SK-N-SH (cell line): ENCODE results near the gene NTSR2. TPM values are rescaled to one million over a fixed set of nuclear protein-coding genes. Genes with fewer than 3 reads are reported as not detected.

Experiments used
- CTCF ChIA-PET: fragments of 300-600, 350-600 bp; formaldehyde crosslinking; extraction: SDS; loops from one replicate; lab custom pipeline; 2021; lab: Yijun Ruan, JAX
- POLR2A ChIA-PET: fragments of 350-600 bp; sonication (Branson Sonifier 250); formaldehyde crosslinking; extraction: SDS; loops from one replicate; lab custom pipeline; 2020; ENCODE audit warnings: antibody characterized with exemption, inconsistent platforms; lab: Yijun Ruan, JAX
- DNase-seq: peaks from one replicate; pipeline ENCODE4 v3.0.0; 2012
- H2AFZ ChIP-seq: fragments of 200-600 bp; sonication (generic); 2 replicates; pipeline ENCODE4 v1.8.1; 2016; ENCODE audit warnings: antibody characterized with exemption, mild to moderate bottlenecking, low read depth
- H3F3A ChIP-seq: fragments of 200-600 bp; sonication (generic); replicated peaks from 2 replicates; pipeline ENCODE3; 2016; ENCODE audit warnings: antibody characterized with exemption, mild to moderate bottlenecking; ENCODE audit not compliant: insufficient read depth
- H3K27ac ChIP-seq, 2 experiments: fragments of 200-500 bp in 1 of 2; fragments of 200-600 bp in 1 of 2; sonication (Bioruptor generic) in 1 of 2; sonication (generic), shearing (Covaris generic) in 1 of 2; 2 replicates each; pipeline versions ENCODE4 v1.5.1 to v1.6.1; 2014 to 2016; ENCODE audit warnings: low read depth in 2 of 2, inconsistent platforms in 1 of 2, low read length in 1 of 2, mild to moderate bottlenecking in 1 of 2, mixed read lengths in 1 of 2
- H3K27me3 ChIP-seq: fragments of 200-600 bp; sonication (generic), shearing (Covaris generic); 2 replicates; pipeline ENCODE4 v1.6.1; 2016; ENCODE audit warnings: mixed run types; ENCODE audit not compliant: insufficient read depth
- H3K36me3 ChIP-seq, 2 experiments: fragments of 200-500 bp in 1 of 2; fragments of 200-600 bp in 1 of 2; sonication (Bioruptor generic) in 1 of 2; sonication (generic) in 1 of 2; replicated peaks in 1 of 2; 2 replicates each; pipeline versions ENCODE3 to v1.5.1; 2014 to 2016; ENCODE audit warnings: low read length in 1 of 2, mild to moderate bottlenecking in 1 of 2; ENCODE audit not compliant: insufficient read depth in 2 of 2, control insufficient read depth in 1 of 2
- H3K4me1 ChIP-seq, 2 experiments: fragments of 200-500 bp in 1 of 2; fragments of 200-600 bp in 1 of 2; sonication (Bioruptor generic) in 1 of 2; sonication (generic), shearing (Covaris generic) in 1 of 2; 2 replicates each; pipeline versions ENCODE4 v1.5.1 to v1.6.1; 2014 to 2016; ENCODE audit warnings: low read depth in 1 of 2, low read length in 1 of 2, mixed run types in 1 of 2; ENCODE audit not compliant: insufficient read depth in 2 of 2, control insufficient read depth in 1 of 2
- H3K4me2 ChIP-seq: fragments of 200-600 bp; sonication (generic), shearing (Covaris generic); 2 replicates; pipeline ENCODE4 v1.6.1; 2017; ENCODE audit warnings: mixed run types
- H3K4me3 ChIP-seq, 2 experiments: fragments of 200-500 bp in 1 of 2; fragments of 200-600 bp in 1 of 2; sonication (Bioruptor generic) in 1 of 2; sonication (generic), shearing (Covaris generic) in 1 of 2; 2 replicates each; pipeline versions ENCODE4 v1.5.1 to v1.8.1; 2014 to 2016; ENCODE audit warnings: low read depth in 2 of 2, inconsistent platforms in 1 of 2, low read length in 1 of 2, mild to moderate bottlenecking in 1 of 2, mixed read lengths in 1 of 2, moderate library complexity in 1 of 2
- H3K79me2 ChIP-seq: fragments of 200-600 bp; sonication (generic); 2 replicates; pipeline ENCODE4 v1.8.1; 2017; ENCODE audit warnings: mild to moderate bottlenecking; ENCODE audit not compliant: insufficient read depth
- H3K9ac ChIP-seq: fragments of 200-600 bp; sonication (generic); 2 replicates; pipeline ENCODE4 v1.6.1; 2017; ENCODE audit warnings: mixed run types
- H3K9me2 ChIP-seq: fragments of 200-600 bp; sonication (generic); 2 replicates; pipeline ENCODE4 v1.6.1; 2017; ENCODE audit warnings: mixed run types
- H3K9me3 ChIP-seq: fragments of 200-600 bp; sonication (generic); 2 replicates; pipeline ENCODE4 v1.6.1; 2017; ENCODE audit warnings: mixed run types, mild to moderate bottlenecking, moderate library complexity
- H4K20me1 ChIP-seq: fragments of 200-600 bp; sonication (generic); 2 replicates; pipeline ENCODE4 v1.6.1; 2017; ENCODE audit warnings: mild to moderate bottlenecking, mixed run types; ENCODE audit not compliant: insufficient read depth
- CHD2 ChIP-seq: fragments of 150-350 bp; IDR thresholded peaks from 2 replicates; pipeline ENCODE4 v1.6.1; 2018; ENCODE audit warnings: low read length; ENCODE audit not compliant: partially characterized antibody
- FOSL2 ChIP-seq: IDR thresholded peaks from 2 replicates; pipeline ENCODE4 v1.4.0; 2012; ENCODE audit warnings: low read depth, mild to moderate bottlenecking, moderate library complexity, borderline replicate concordance
- FOXM1 ChIP-seq: IDR thresholded peaks from 2 replicates; pipeline ENCODE4 v1.4.0; 2012; ENCODE audit warnings: low read depth, mild to moderate bottlenecking
- GABPA ChIP-seq: IDR thresholded peaks from 2 replicates; pipeline ENCODE4 v1.4.0; 2012; ENCODE audit warnings: low read depth, mild to moderate bottlenecking
- MAX ChIP-seq: IDR thresholded peaks from 2 replicates; pipeline ENCODE4 v1.4.0; 2012; ENCODE audit warnings: low read depth
- POLR2AphosphoS5 ChIP-seq: IDR thresholded peaks from 2 replicates; pipeline ENCODE4 v1.6.1; 2012; ENCODE audit warnings: low read depth, low read length
- RAD21 ChIP-seq: IDR thresholded peaks from 2 replicates; pipeline ENCODE4 v1.6.1; 2012; ENCODE audit warnings: mild to moderate bottlenecking, low read length
- RFX5 ChIP-seq: IDR thresholded peaks from 2 replicates; pipeline ENCODE4 v1.6.1; 2012; ENCODE audit warnings: mild to moderate bottlenecking, improper control_type of control experiment, low read length
- SIN3A ChIP-seq: IDR thresholded peaks from 2 replicates; pipeline ENCODE4 v1.6.1; 2012; ENCODE audit warnings: low read depth, mild to moderate bottlenecking, low read length, moderate library complexity, borderline replicate concordance
- TCF12 ChIP-seq: IDR thresholded peaks from 2 replicates; pipeline ENCODE4 v1.4.0; 2012
- TEAD4 ChIP-seq: IDR thresholded peaks from 2 replicates; pipeline ENCODE4 v1.4.0; 2012; ENCODE audit warnings: mild to moderate bottlenecking, borderline replicate concordance; ENCODE audit not compliant: insufficient read depth
- WGBS: methylation state at CpG from one replicate; pipeline ENCODE4 v1.1.6; 2017; ENCODE audit warnings: low lambda C conversion rate; 5-methylcytosine and 5-hydroxymethylcytosine counted together
- polyA plus RNA-seq, 3 experiments: library from polyadenylated mRNA; depleted of rRNA; stranded (reverse); fragments of >200 nt; gene quantifications; 2 replicates each; pipeline ENCODE4 v1.2.3, GENCODE V29; 2012
- TF ChIP-seq, protein P1 (sequence below): fragments of 150-350 bp; IDR thresholded peaks from 2 replicates; pipeline ENCODE4 v1.6.1; 2016; ENCODE audit warnings: mild to moderate bottlenecking, low read depth, low read length

Gene NTSR2
- polyA plus RNA-seq, 1 of the 3 experiments (the other 2 are of a cell fraction), result not detected

DNA sequence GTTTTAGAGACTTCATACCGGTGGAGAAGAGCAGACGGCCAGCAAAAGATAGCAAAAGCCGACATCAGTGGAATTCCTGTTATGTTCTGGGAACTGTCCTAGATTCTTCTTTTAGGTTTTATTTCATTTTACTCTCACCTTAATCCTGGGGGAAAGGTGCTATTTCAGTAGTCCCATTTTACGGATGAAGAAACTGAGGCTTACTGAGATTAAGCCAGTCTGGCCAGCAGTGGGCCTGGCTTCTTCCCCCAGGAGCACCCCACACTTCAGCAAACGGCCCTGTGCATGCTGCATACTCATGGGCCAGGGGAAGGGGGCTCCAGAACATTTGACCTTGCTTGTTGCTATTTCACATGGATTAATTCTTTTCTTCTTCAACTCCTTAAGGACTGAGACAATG lies 56.7 kb downstream of the NTSR2 start:
- CTCF ChIA-PET, result interaction anchor here (1.4 kb wide), 1 partner anchor 29 kb away, joined by 5 read pairs; no protein-coding TSS in a partner anchor
- no peaks in the 10 kb centered on the region for H3K27me3 ChIP-seq
- H3K4me2 ChIP-seq, result no peak overlapping the region
- no peaks in the 10 kb centered on the region for H4K20me1 ChIP-seq
- no peaks in the 10 kb centered on the region for H3K79me2 ChIP-seq
- H3K36me3 ChIP-seq, result peaks cover 0 to 2% of the 10 kb centered on the region in 2 experiments
- TF ChIP-seq FOSL2, result no peak
- TF ChIP-seq FOXM1, result no peak
- TF ChIP-seq GABPA, result no peak
- no peak for TF ChIP-seq RAD21
- TF ChIP-seq SIN3A, result no peak
- TF ChIP-seq, protein P1, sequence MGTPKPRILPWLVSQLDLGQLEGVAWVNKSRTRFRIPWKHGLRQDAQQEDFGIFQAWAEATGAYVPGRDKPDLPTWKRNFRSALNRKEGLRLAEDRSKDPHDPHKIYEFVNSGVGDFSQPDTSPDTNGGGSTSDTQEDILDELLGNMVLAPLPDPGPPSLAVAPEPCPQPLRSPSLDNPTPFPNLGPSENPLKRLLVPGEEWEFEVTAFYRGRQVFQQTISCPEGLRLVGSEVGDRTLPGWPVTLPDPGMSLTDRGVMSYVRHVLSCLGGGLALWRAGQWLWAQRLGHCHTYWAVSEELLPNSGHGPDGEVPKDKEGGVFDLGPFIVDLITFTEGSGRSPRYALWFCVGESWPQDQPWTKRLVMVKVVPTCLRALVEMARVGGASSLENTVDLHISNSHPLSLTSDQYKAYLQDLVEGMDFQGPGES, result no peak
- TF ChIP-seq POLR2AphosphoS5, result no peak
- TF ChIP-seq TCF12, result no peak
- no peak for TF ChIP-seq RFX5
- TF ChIP-seq, all 33 proteins: peak for 0
- no peak overlapping the region for H2AFZ ChIP-seq
- no peaks in the 10 kb centered on the region for H3K9me2 ChIP-seq
- H3K27ac ChIP-seq, result no peak overlapping the region
- no peaks in the 10 kb centered on the region for H3F3A ChIP-seq
- WGBS, result 87% methylated on average over 5 of the region's 5 CpGs
- no peak for DNase-seq
- POLR2A ChIA-PET, result no interaction called here
- no peak overlapping the region for H3K4me3 ChIP-seq
- H3K9me3 ChIP-seq, result no peaks in the 10 kb centered on the region
- no peaks in the 10 kb centered on the region for H3K4me1 ChIP-seq
- no peak overlapping the region for H3K9ac ChIP-seq

- CTCF ChIA-PET, result interaction anchor here (0.9 to 1.4 kb wide), 3 partner anchors 28 to 80 kb away, joined by 3 to 5 read pairs (median 5); no protein-coding TSS in a partner anchor
- H3K27me3 ChIP-seq, result no peaks in the 10 kb centered on the region
- no peaks in the 10 kb centered on the region for H3F3A ChIP-seq
- no peaks in the 10 kb centered on the region for H4K20me1 ChIP-seq
- 88% methylated on average over 18 of the region's 20 CpGs for WGBS
- no peaks in the 10 kb centered on the region for H3K4me1 ChIP-seq
- no peaks in the 10 kb centered on the region for H3K79me2 ChIP-seq
- H3K27ac ChIP-seq, result no peak overlapping the region
- TF ChIP-seq TEAD4 (no peak), FOSL2 (no peak), FOXM1 (no peak), MAX (no peak), RAD21 (no peak), GABPA (no peak), CHD2 (no peak)
- TF ChIP-seq, protein P1, result no peak
- TF ChIP-seq, all 33 proteins: peak for 0
- Histone ChIP-seq H3K9me3 (no peaks in the 10 kb centered on the region), H3K9me2 (no peaks in the 10 kb centered on the region), H3K36me3 (peaks cover 0 to 2% of the 10 kb centered on the region in 2 experiments), H3K4me3 (no peak overlapping the region), H3K4me2 (no peak overlapping the region), H3K9ac (no peak overlapping the region), H2AFZ (no peak overlapping the region)
- POLR2A ChIA-PET, result no interaction called here
- DNase-seq, result no peak
These were observed 57.3 kb downstream of the NTSR2 start for GRCh38 chr2:11612553-11613215.
